Measurements from ENCODE around the gene CASQ2.
A peak's percentile ranks its signal among the peaks of the same experiment; 100 is the strongest.

The CASQ2 gene

DNA sequence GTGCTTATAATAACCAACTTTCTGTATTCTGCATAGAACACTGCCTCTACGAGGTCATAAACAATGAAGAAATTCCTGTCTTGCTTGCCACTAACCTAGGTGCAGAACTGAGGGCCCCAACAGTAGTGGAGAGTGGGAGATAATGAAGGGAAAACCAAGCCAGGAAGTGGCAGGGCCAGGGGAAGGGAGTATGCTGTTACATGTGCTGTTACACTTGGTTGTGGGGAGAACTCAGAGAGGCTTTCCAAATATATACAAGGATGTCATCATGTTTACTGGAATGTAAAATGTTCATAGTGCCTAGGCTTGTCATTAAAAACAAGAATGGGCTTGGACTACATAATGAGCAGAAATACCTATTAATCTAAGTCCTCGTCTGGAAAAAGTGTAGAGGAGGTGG, 41.3 kb upstream of the CASQ2 start:
- DNase-seq (ENCODE audit: low read depth): no peak
- TF ChIP-seq, protein P1, sequence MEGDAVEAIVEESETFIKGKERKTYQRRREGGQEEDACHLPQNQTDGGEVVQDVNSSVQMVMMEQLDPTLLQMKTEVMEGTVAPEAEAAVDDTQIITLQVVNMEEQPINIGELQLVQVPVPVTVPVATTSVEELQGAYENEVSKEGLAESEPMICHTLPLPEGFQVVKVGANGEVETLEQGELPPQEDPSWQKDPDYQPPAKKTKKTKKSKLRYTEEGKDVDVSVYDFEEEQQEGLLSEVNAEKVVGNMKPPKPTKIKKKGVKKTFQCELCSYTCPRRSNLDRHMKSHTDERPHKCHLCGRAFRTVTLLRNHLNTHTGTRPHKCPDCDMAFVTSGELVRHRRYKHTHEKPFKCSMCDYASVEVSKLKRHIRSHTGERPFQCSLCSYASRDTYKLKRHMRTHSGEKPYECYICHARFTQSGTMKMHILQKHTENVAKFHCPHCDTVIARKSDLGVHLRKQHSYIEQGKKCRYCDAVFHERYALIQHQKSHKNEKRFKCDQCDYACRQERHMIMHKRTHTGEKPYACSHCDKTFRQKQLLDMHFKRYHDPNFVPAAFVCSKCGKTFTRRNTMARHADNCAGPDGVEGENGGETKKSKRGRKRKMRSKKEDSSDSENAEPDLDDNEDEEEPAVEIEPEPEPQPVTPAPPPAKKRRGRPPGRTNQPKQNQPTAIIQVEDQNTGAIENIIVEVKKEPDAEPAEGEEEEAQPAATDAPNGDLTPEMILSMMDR (IDR thresholded peaks at IDR 0.05; ENCODE audit: insufficient read depth, low read depth, low read length, missing control alignments): no peak

DNA sequence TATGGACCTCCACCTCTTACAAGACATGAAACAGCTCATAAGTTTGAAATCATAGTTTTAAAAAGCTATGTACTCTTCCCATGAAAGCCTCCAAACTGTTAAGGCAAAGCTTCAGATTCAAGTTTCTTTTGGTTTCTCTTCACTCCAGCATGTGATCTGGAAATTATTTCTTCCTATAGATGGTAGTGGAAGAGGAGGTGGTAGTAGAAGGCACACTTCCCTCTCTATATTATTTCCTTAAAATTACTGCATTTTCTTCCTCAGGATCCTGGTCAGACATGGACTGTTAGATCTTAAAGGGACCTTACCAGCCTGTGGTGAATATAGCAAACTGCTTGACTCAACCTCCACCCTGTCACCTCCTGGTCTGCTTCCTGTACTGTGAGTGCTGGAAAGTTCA, 40.6 kb upstream of the CASQ2 start:
- TF ChIP-seq, protein P1 (IDR thresholded peaks at IDR 0.05; ENCODE audit: insufficient read depth, low read depth, low read length, missing control alignments): no peak
- DNase-seq (ENCODE audit: low read depth): no peak
- no peak overlapping the region for H3K4me3 ChIP-seq (ENCODE audit: low read depth, low read length)

More for the DNA sequence above, 41.3 kb upstream of the CASQ2 start:
- no peak overlapping the region for H3K4me3 ChIP-seq (ENCODE audit: low read depth, low read length)

DNA sequence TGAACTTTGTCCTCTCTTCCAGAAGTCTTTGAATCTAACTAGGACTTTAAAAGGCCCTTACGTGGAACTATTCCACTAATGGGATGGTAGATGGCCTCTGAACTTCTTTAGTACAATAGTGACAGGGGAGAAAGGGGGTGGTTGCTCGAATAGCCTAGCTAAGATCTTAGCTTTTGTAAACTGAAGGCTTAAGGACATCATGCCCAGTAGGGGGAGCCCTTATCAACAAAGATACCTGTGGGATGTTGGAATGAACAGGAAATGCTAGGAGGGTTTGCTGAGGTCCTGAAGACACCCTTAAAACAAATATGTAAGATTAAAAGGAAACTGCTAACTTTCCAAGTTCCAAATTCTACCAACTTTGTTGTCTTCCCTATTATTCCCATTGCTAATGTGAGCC, 39.2 kb upstream of the CASQ2 start:
- peak; percentile 75 for DNase-seq (ENCODE audit: low read depth)
- TF ChIP-seq, protein P1 (IDR thresholded peaks at IDR 0.05; ENCODE audit: insufficient read depth, low read depth, low read length, missing control alignments): peak; percentile 70

DNA sequence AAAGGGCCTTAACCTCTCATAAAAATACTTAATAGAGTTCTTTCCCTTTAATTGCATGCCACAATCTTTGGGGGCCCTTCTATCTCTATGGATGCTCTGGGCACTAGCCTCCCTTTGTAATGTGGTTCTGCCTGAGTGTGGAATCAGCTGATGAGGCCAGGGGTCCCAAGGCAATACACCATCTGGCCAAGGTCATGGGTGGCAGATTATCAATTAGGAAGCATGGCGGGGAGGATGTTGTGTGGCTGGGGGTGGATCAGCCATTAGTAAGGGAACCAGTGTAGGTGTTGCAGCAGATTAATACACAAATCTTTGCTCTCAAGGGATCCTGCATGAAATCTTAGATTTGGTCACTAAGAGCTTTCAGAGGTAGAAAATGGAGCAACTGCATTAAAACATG, 37.1 kb upstream of the CASQ2 start:
- TF ChIP-seq, protein P1 (IDR thresholded peaks at IDR 0.05; ENCODE audit: insufficient read depth, low read depth, low read length, missing control alignments): no peak
- no peak overlapping the region for H3K4me3 ChIP-seq (ENCODE audit: low read depth, low read length)
- no peak for DNase-seq (ENCODE audit: low read depth)

More for the DNA sequence above, 39.2 kb upstream of the CASQ2 start:
- no peak overlapping the region for H3K4me3 ChIP-seq (ENCODE audit: low read depth, low read length)

DNA sequence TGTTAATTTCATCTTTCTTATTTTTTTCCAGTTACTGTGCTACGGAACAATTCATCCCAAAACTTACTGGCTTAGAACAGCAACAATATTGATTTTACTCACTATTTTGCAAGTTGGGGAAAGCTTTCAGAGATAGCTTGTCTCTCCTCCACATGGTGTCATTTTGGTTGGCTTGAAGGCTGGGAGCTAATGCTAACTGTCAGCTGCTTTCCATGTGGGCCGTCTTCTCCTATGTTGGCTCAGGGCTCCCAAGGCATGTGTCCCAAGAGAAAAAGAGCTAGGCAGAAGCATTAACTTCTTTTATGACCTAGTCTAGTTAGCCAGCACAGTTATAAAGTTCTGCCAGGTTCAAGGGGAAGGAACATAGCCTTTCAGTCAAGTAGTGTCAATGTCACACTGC, 33.9 kb upstream of the CASQ2 start:
- TF ChIP-seq, protein P1 (IDR thresholded peaks at IDR 0.05; ENCODE audit: insufficient read depth, low read depth, low read length, missing control alignments): no peak
- no peak for DNase-seq (ENCODE audit: low read depth)
- no peak overlapping the region for H3K4me3 ChIP-seq (ENCODE audit: low read depth, low read length)

DNA sequence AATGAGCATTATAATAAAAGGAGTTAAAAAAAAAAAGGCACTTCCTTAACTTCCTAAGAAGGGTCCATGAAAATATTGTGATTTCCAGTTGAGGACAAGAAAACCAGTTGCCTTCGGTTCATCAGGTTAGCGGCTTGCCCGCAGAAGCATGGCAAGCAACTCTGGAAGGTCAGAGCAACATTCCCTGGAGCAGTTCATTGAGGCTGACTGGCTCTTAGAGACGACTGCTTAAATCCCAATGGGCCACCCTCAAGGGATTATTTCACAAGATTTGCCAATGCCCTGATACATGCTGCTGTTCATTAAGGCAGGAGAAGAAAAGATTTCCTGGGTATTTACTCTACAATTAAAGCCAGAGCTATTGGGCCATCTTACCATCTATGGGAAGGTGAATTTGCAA, 29.0 kb upstream of the CASQ2 start:
- H3K4me3 ChIP-seq (ENCODE audit: low read depth, low read length): no peak overlapping the region
- TF ChIP-seq, protein P1 (IDR thresholded peaks at IDR 0.05; ENCODE audit: insufficient read depth, low read depth, low read length, missing control alignments): no peak
- DNase-seq (ENCODE audit: low read depth): no peak

DNA sequence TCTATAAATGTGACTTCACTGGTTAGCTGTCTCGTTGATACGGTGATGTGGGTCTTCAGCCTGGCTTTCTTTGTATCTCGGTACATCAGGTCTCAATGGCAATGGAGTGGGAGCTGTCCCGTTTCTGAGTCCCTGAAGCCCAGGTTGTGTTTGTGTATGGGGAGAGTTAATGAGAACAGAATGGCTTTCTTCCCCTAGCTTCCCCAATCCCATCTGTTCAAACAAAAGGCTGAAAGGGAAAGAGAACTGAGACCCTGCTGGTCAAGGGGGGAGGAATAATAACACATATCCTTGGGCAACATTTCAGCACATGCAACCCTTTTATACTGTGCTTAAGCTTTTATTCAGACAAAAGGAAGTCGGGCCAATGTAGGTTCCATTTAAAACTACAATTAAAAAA, 28.4 kb upstream of the CASQ2 start:
- H3K4me3 ChIP-seq (ENCODE audit: low read depth, low read length): no peak overlapping the region
- TF ChIP-seq, protein P1 (IDR thresholded peaks at IDR 0.05; ENCODE audit: insufficient read depth, low read depth, low read length, missing control alignments): no peak
- no peak for DNase-seq (ENCODE audit: low read depth)
